GM08714 (cell line): ENCODE data around the gene DNAH17.
A peak's percentile ranks its signal among the peaks of the same experiment; 100 is the strongest.

Experiments used
- H3K4me3 ChIP-seq: fragments of 200-500 bp; sonication (Bioruptor generic); 2 replicates; pipeline ENCODE4 v1.5.1; 2014; ENCODE audit warnings: mild to moderate bottlenecking, low read length, inconsistent platforms
- ZNF274 ChIP-seq: IDR thresholded peaks from 2 replicates; pipeline ENCODE4 v1.6.1; 2012; ENCODE audit warnings: mild to moderate bottlenecking, low read depth, low read length

Gene DNAH17

DNA sequence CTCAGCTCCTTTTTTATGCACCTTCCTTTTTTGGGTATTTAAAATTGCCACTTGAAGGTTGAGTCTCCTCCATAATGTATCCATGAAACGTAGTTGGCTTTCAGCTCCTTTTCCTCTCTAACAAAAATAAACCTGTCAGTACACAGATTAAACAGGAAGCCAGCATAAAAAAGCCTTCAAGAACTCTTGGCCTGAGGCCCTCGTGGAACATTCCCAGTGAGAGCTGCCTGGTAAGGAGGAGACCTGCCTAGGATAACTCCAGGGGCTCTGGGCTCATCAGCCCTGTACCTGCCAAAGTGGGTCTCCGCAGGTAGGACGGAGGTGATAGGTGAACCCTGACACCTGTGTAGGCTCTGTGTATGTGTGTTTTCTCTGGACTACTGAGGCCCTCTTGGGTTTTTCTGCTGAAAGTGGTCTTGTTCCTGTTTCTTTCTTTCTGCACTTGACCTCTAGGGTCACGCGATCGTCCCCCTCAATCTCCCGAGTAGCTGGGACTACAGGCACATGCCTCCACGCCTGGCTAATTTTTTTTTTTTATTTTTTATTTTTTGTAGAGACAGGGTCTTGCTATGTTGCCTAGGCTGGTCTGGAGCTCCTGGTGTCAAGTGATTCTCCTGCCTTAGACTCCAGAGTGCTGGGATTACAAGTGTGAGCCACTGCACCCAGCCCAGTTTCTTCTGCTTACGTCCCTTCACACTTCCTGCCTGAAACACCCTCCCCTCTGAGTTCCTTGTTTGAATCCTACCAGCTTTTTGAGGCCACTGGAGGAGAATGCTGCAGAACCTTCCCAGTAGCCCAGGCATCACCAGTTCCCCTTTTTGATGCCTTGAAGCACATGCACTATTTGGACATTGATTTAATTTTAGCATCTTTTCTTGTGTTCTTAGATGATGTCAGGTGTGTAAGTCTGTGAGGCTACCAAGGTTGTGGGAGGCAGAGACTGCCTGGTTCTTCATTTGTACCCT is 188.9 kb downstream of the DNAH17 start:
- H3K4me3 ChIP-seq: peak overlapping the region; percentile 28; the same call in 1 of the 2 replicates
- TF ChIP-seq ZNF274: no peak

DNA sequence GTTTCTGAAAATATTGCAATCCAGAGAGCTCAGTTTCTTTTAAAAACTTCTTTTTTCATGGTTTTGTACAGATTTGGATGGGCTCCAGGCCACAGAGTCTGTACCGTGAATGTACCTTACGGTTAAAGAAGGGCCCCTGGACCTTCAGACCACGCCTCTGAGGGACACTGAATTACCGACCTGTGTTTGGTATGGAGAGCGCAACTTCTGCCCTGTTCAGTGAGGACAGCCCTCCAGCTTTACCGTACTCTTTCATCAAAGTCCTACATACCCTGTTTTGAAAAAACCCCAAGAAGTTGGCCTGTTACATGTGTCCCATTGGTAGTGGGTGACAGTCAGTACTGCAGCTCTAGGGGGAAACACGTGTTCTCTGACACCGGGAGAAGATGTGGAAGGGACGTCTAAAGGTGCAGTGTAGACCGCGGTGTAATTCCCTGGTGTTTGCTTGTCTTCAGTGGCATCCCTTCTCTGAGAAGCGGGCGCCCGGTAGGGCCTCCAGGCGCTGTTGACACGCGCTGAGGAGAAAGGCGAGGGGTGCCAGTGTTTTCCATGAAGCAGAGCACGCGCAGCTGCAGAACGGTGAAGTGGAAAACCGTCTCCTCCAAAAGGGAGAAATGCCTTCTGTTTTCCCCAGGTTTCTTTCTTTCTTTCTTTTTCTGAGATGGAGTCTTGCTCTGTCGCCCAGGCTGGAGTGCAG is 192.6 kb downstream of the DNAH17 start:
- TF ChIP-seq ZNF274: no peak
- peak overlapping the region; percentile 9; the same call in 1 of the 2 replicates for H3K4me3 ChIP-seq

DNA sequence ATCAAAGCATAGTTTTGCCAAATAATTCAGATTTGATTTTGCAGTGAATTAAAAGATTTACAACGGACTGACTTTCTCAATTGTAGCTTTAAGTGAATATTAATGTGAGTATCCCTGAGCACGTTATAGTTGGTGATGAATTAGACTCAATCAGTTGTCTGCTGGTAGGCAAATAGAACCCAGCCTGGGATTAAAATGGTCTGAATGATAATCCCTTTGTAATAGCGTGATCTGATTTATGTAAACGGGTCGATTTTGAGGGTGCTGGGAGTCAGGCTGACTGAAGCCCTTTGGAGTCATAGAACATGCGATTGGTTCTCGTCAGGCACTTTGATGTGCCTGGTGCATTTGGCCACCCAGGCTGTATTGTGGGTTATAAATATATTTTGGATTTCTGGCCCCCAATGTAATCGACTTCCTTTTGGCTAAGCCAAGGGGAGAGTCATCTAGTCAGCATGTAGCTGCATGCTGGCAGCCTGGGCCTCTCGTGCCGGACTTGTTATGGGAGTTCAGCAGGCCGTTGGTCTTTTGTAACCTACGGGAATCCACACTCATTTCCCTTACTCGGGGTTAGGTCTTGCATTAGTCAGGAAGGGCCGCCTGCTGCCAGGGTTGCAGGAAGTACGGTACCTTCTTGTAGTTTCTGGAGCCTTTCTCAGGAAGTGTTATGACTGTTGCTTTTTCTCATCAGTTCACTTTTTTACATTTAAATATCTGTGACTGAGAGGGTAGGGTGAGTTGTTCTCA is 193.3 kb downstream of the DNAH17 start:
- peak overlapping the region; percentile 13; the same call in 1 of the 2 replicates for H3K4me3 ChIP-seq

DNA sequence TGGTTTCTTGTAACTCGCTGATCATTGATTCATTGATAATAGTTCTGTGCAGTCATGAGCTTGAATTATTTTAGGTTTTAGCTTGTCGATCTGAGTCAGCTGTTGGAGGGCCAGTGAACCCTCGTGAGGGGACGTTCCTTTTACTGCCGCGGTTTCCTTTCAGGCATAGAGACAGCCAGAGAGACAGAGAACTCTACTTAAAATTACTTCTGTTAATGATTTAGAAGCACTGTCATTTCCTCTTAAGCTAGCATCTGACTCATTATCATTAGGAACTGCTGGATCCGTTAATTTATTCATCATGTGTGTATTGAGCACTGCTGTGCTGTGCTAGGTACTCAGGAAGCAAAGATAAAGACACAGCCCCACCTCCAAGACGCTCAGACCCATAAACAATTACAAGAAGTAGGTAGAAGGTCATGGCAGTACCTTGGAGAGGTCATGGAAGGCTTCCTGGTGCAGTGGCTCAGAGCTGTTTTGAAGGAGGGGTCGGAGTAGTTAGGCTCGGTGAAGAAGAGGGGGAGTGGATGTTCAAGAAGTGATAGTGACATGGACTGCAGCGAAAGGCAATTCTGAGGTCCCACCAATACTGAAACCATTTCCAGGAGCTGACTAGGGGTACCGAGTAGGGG is 195.5 kb downstream of the DNAH17 start:
- peak overlapping the region; percentile 46; the same call in 1 of the 2 replicates for H3K4me3 ChIP-seq
- no peak for TF ChIP-seq ZNF274

More for the DNA sequence above, 193.3 kb downstream of the DNAH17 start:
- no peak for TF ChIP-seq ZNF274

DNA sequence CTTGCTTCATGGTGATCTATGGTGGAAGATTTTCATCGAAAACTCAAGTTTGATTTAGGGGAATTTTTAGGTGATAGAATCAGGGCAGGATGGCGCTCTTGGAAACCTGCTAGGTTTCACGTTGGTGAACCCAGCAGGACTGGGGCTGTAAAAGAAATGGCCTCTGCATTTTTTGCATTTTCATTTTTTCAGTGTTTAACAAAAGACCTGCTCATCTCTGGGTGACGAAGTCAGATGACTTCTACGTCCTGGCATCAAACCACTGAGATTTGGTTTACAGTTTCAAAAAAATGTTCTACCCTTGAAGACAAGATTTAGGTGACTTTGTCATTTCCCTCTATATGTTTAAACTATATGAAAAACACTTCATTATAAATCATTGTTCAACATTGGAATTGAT is 196.8 kb downstream of the DNAH17 start:
- H3K4me3 ChIP-seq: peak overlapping the region; percentile 96; the same call in 1 of the 2 replicates
- TF ChIP-seq ZNF274: no peak

GRCh38 chr17:78379131-78379491 is 198.1 kb downstream of the DNAH17 start:
- no peak for TF ChIP-seq ZNF274

GRCh38 chr17:78378225-78379130 is 198.7 kb downstream of the DNAH17 start, which contains the start of gene PGS1:
PGS1 (plus strand) TSS chr17:78378649; CDS start chr17:78378666, 17 bp downstream.
- no peak for TF ChIP-seq ZNF274
- H3K4me3 ChIP-seq: peak within 1 kb of the TSS; percentile 96

More at GRCh38 chr17:78379131-78379491, 198.1 kb downstream of the DNAH17 start:
- H3K4me3 ChIP-seq: peak overlapping the region; percentile 96

- peak overlapping the region; percentile 96; the same call in 1 of the 2 replicates for H3K4me3 ChIP-seq
- no peak for TF ChIP-seq ZNF274
Measured at GRCh38 chr17:78377858-78378224, 199.4 kb downstream of the DNAH17 start.

- no peak for TF ChIP-seq ZNF274
- H3K4me3 ChIP-seq: no peak overlapping the region
Measured at GRCh38 chr17:78376161-78376560, 201.0 kb downstream of the DNAH17 start.

GRCh38 chr17:78375401-78376151 is 201.6 kb downstream of the DNAH17 start:
- no peak overlapping the region for H3K4me3 ChIP-seq
- no peak for TF ChIP-seq ZNF274

GRCh38 chr17:78374631-78375274 is 202.4 kb downstream of the DNAH17 start:
- no peak for TF ChIP-seq ZNF274
- H3K4me3 ChIP-seq: no peak overlapping the region
